ENCODE measurements around the gene MAL.

The MAL gene

DNA sequence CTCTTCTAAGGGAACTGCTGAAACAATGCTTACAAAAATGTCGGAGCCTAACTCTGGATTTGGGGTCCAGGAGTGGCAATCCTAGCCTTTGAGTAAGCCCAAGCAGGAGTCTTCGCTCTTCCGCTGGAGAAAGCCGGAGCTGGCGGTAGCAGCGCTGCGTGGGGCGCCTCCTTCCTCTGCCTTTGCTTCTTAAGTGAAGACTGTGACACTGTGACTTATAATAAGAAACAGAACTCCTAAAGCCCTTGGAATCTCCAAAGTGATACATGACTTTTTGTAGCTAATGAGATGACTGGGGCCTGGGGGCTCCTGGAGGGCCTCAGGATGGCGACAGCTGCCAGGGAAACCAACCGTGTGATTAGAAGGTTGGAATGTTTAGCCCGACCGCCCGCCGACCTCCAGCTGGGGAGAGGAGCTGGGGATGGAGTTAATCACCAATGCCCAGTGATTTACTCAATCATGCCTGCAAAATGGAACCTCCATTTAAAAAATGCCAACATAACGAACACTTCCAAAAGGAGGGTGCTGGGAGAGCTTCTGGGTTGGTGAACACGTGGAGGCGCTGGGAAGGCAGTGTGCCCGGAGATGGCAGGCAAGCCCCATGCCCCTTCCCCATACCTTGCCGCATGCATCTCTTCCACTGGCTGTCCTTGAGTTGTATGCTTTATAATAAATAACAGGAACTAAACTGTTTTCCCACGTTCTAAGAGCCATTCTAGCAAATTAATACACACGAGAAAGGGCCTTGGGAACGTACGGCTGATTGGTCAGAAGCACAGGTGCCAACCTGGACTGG is 29.0 kb upstream of the MAL start:
- H3K27ac ChIP-seq (ENCODE audit: insufficient read depth, low read depth, low read length, poor library complexity, severe bottlenecking) = peak overlapping the region; percentile 38
- WGBS, 2 experiments = 75 to 78% methylated on average over 23 of the region's 23 CpGs
- peaks cover 25% of the 10 kb centered on the region for H3K4me1 ChIP-seq (ENCODE audit: control insufficient read depth, insufficient read depth, low read length)
- H3K4me3 ChIP-seq (ENCODE audit: insufficient read depth, low read depth, low read length) = no peak overlapping the region
- no peaks in the 10 kb centered on the region for H3K36me3 ChIP-seq (ENCODE audit: control insufficient read depth, insufficient read depth, low read length)
- peaks cover 5% of the 10 kb centered on the region for H3K27me3 ChIP-seq (ENCODE audit: control insufficient read depth, insufficient read depth, low read length, poor library complexity, severe bottlenecking)
- no peaks in the 10 kb centered on the region for H3K9me3 ChIP-seq (ENCODE audit: control insufficient read depth, low read length)

DNA sequence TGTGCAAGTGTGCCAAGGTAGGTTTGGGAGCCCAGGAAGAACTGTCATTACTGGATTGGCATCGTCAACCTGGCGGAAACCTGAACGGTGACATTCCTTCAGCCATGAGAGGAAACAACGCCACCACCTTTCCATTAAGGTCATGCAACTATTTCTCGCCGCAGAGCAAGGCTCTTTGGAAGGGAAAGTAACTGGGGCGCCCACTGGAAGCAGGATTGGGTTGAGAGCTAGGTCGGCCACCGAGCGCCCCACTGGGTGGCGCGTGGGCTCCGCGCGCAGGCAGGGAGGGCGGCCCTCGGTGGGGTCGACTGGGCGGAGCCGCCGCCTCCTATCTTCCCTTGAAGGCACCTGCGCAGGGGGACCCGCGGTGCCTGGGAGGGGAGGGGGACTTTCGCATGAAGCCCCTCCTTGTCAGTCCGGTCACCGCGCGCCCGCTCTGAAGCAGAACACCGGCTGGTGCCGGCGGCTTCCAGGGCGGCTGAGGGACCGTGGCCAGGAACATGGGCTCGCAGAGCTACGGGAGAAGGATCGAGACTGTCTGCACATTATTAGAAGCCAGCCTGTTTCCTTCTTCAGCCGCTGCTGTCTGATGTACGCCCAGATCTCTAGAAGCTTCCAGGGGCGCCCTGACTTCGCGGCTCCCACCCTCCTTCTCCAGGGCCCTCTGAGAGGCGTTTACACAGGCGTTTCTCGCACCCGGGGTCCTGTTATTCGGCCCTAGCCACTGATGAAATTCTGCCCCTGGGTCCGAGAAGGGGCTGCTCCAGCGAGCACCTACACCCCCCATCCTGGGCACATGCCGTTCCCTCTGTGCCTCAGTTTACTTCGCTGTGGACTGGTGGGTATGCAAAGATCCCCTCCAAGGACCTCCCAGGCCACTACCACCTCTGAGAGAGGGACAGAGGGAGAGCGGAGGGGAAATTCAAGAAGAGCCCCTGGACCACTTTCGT is 27.3 kb upstream of the MAL start:
- Histone ChIP-seq H3K4me1 (ENCODE audit: control insufficient read depth, insufficient read depth, low read length) (peaks cover 25% of the 10 kb centered on the region), H3K27ac (ENCODE audit: insufficient read depth, low read depth, low read length, poor library complexity, severe bottlenecking) (no peak overlapping the region), H3K36me3 (ENCODE audit: control insufficient read depth, insufficient read depth, low read length) (no peaks in the 10 kb centered on the region), H3K9me3 (ENCODE audit: control insufficient read depth, low read length) (no peaks in the 10 kb centered on the region), H3K4me3 (ENCODE audit: insufficient read depth, low read depth, low read length) (no peak overlapping the region), H3K27me3 (ENCODE audit: control insufficient read depth, insufficient read depth, low read length, poor library complexity, severe bottlenecking) (peaks cover 5% of the 10 kb centered on the region)
- 72 to 77% methylated on average over 54 of the region's 54 CpGs for WGBS, 2 experiments

DNA sequence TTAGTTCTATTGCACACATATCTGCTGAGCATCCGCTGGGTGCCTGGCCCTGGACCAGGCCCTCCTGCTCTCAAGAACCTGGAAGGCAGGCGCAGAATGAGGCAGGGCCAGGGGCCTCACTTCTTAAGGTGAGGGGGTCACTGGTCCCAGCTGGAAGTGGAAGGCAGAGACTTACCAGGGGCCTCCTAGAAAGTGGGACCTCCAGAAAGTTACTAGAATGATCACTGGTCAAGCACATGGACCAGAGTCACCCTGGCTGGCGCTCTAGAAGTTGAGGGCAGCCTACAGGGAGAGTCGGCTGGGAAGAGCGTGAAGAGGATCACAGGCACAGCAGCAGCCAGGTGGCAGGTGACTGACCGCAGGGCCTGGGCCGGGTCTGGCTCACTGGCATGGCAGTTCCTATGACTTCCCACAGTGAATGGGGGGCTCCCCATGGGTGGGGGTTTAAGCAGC is 26.1 kb upstream of the MAL start:
- H3K36me3 ChIP-seq (ENCODE audit: control insufficient read depth, insufficient read depth, low read length) = no peaks in the 10 kb centered on the region
- no peaks in the 10 kb centered on the region for H3K9me3 ChIP-seq (ENCODE audit: control insufficient read depth, low read length)
- H3K27me3 ChIP-seq (ENCODE audit: control insufficient read depth, insufficient read depth, low read length, poor library complexity, severe bottlenecking) = peaks cover 5% of the 10 kb centered on the region
- H3K4me1 ChIP-seq (ENCODE audit: control insufficient read depth, insufficient read depth, low read length) = peaks cover 28% of the 10 kb centered on the region
- no peak overlapping the region for H3K27ac ChIP-seq (ENCODE audit: insufficient read depth, low read depth, low read length, poor library complexity, severe bottlenecking)
- 94% methylated on average over 7 of the region's 7 CpGs for WGBS, 2 experiments
- no peak overlapping the region for H3K4me3 ChIP-seq (ENCODE audit: insufficient read depth, low read depth, low read length)

DNA sequence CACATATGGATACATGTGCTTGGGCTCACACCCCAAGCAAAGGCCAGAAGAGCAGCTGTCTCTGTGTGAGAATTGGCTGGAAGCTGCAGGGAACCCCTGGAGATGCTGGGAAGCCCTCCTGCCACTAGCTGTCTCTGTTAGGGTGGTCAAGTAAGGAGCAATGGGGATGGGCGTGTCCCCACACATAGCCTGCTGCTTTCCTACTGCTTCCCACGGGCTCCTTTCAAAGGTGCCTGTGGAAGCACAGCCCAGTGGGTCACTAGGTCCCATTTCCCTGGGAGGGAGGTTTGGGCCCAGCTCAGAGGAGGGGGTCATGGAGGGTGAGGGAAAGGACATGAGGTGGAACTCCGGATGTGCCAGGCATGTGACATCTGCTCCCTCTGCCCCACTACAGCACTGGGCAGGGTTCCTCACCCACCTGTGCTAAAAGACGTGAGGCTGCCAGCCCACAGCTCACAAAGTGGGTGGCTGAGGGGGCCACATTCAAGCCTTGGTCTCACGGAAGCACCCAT is 24.4 kb upstream of the MAL start:
- Histone ChIP-seq H3K27me3 (ENCODE audit: control insufficient read depth, insufficient read depth, low read length, poor library complexity, severe bottlenecking) (peaks cover 5% of the 10 kb centered on the region), H3K27ac (ENCODE audit: insufficient read depth, low read depth, low read length, poor library complexity, severe bottlenecking) (no peak overlapping the region), H3K4me1 (ENCODE audit: control insufficient read depth, insufficient read depth, low read length) (peaks cover 27% of the 10 kb centered on the region), H3K9me3 (ENCODE audit: control insufficient read depth, low read length) (no peaks in the 10 kb centered on the region), H3K4me3 (ENCODE audit: insufficient read depth, low read depth, low read length) (no peak overlapping the region), H3K36me3 (ENCODE audit: control insufficient read depth, insufficient read depth, low read length) (no peaks in the 10 kb centered on the region)
- WGBS, 2 experiments = 85 to 92% methylated on average over 5 of the region's 5 CpGs

DNA sequence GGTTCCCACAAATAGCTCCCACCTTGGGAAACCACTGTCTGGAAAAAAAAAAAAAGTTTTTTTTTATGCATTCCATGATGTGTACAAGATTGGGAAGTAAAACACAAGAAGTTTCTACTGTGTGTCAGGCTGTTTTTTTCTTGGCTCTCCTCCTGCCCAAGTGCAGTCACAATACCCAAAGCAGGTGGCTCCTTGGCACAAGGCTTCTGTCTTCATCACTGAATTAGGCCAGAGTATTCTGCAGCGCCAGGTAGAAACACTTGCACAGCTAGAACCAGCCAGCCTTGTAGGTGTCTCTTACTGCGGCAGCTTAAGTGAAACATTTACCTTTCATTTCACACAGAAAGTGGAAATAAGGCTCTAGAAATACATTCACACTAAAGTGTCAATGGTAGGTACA is 23.8 kb upstream of the MAL start:
- WGBS, 2 experiments = 91 to 98% methylated on average over 2 of the region's 2 CpGs
- H3K27me3 ChIP-seq (ENCODE audit: control insufficient read depth, insufficient read depth, low read length, poor library complexity, severe bottlenecking) = peaks cover 5% of the 10 kb centered on the region
- no peaks in the 10 kb centered on the region for H3K9me3 ChIP-seq (ENCODE audit: control insufficient read depth, low read length)
- no peak overlapping the region for H3K27ac ChIP-seq (ENCODE audit: insufficient read depth, low read depth, low read length, poor library complexity, severe bottlenecking)
- peaks cover 23% of the 10 kb centered on the region for H3K4me1 ChIP-seq (ENCODE audit: control insufficient read depth, insufficient read depth, low read length)
- no peak overlapping the region for H3K4me3 ChIP-seq (ENCODE audit: insufficient read depth, low read depth, low read length)
- H3K36me3 ChIP-seq (ENCODE audit: control insufficient read depth, insufficient read depth, low read length) = no peaks in the 10 kb centered on the region

DNA sequence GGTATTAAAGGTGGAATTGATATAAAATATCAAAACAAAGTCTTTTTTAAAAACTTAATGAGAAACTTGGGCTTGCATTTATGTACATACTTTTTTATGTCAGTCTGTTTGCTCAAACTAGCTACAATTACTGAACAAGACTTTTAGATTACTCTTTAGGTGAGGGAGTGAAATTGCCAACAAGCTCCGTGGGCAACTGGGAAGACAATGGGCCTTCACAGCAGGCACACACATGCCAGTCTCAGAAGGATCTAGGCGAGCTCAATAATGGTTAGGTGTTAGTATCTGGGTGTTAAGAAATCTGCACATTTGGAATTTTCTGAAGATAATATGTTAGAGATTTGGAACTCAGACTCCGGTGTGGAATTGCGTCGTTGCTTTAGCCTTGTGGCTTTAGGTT is 23.0 kb upstream of the MAL start:
- Histone ChIP-seq H3K36me3 (ENCODE audit: control insufficient read depth, insufficient read depth, low read length) (no peaks in the 10 kb centered on the region), H3K27me3 (ENCODE audit: control insufficient read depth, insufficient read depth, low read length, poor library complexity, severe bottlenecking) (peaks cover 5% of the 10 kb centered on the region), H3K27ac (ENCODE audit: insufficient read depth, low read depth, low read length, poor library complexity, severe bottlenecking) (no peak overlapping the region), H3K9me3 (ENCODE audit: control insufficient read depth, low read length) (no peaks in the 10 kb centered on the region), H3K4me1 (ENCODE audit: control insufficient read depth, insufficient read depth, low read length) (peaks cover 17% of the 10 kb centered on the region), H3K4me3 (ENCODE audit: insufficient read depth, low read depth, low read length) (no peak overlapping the region)
- 71 to 77% methylated on average over 5 of the region's 5 CpGs for WGBS, 2 experiments

DNA sequence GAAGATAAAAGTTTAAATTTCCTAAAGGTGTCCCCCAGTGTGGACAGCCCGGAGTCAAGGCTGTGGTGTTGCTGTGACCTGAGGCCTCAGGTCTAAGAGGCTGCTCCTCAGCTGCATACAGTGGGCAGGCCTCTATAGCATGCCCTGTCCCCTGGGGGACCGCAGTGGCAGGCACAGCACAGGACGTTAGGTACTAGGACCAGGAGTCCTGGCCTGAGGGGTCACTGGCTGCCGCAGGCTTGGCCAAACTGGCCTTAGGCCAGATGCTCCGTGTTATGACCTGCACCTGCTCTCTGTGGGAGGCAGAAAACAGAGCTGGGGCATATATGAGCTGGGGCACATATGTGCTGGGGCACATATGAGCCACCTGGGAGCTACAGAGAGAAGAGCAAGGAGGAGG is 21.2 kb upstream of the MAL start:
- no peaks in the 10 kb centered on the region for H3K9me3 ChIP-seq (ENCODE audit: control insufficient read depth, low read length)
- no peak overlapping the region for H3K27ac ChIP-seq (ENCODE audit: insufficient read depth, low read depth, low read length, poor library complexity, severe bottlenecking)

DNA sequence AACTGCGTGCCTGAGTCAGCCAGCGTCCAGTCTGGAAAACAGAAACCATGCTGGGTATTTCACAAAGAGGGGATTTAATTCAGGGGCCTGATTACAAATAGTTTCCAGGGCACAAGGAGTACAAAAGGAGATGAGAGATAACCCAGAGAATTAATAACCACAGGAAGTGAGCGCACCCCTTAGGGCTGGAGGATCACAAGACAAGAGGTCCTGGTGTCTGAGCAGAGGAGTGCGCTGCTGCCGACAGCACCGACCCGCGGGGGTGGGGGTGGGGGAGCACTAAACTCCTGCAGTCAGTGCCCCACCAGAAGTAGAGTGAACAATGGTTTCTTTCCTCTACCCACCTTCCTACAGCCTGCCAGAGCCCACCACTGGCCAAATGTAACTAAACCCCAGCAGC is 20.8 kb upstream of the MAL start:
- 42 to 54% methylated on average over 8 of the region's 8 CpGs for whole genome bisulfite sequencing, 2 experiments
- H3K9me3 ChIP-seq (ENCODE audit: control insufficient read depth, low read length) = no peaks in the 10 kb centered on the region
- no peaks in the 10 kb centered on the region for H3K27me3 ChIP-seq (ENCODE audit: control insufficient read depth, insufficient read depth, low read length, poor library complexity, severe bottlenecking)
- no peaks in the 10 kb centered on the region for H3K36me3 ChIP-seq (ENCODE audit: control insufficient read depth, insufficient read depth, low read length)
- H3K27ac ChIP-seq (ENCODE audit: insufficient read depth, low read depth, low read length, poor library complexity, severe bottlenecking) = no peak overlapping the region
- peaks cover 27% of the 10 kb centered on the region for H3K4me1 ChIP-seq (ENCODE audit: control insufficient read depth, insufficient read depth, low read length)
- H3K4me3 ChIP-seq (ENCODE audit: insufficient read depth, low read depth, low read length) = no peak overlapping the region

More for the DNA sequence above, 21.2 kb upstream of the MAL start:
- H3K4me3 ChIP-seq (ENCODE audit: insufficient read depth, low read depth, low read length) = no peak overlapping the region
- no peaks in the 10 kb centered on the region for H3K27me3 ChIP-seq (ENCODE audit: control insufficient read depth, insufficient read depth, low read length, poor library complexity, severe bottlenecking)
- no peaks in the 10 kb centered on the region for H3K36me3 ChIP-seq (ENCODE audit: control insufficient read depth, insufficient read depth, low read length)
- WGBS, 2 experiments = 85 to 86% methylated on average over 5 of the region's 5 CpGs
- peaks cover 27% of the 10 kb centered on the region for H3K4me1 ChIP-seq (ENCODE audit: control insufficient read depth, insufficient read depth, low read length)

DNA sequence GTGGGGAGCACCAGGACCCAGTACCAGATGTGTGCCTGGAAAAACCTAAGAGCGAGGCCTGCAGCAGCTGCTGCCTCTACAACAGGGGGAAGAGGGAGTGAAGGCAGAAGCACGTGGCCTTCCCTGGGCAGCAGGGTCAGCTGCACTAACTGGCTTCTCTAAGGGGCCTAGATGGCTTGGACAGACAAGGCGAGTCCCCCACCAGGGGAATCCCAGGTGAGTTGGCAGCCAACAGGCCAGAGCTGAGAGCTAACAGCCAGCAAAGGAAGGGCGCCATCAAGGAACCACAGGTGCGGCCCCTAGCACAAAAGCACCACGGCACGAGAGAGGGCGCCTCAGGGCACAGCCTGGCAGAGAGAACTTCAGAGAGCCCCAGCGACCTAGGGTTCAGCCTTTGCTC is 19.8 kb upstream of the MAL start:
- H3K36me3 ChIP-seq (ENCODE audit: control insufficient read depth, insufficient read depth, low read length) = no peaks in the 10 kb centered on the region
- no peak overlapping the region for H3K27ac ChIP-seq (ENCODE audit: insufficient read depth, low read depth, low read length, poor library complexity, severe bottlenecking)
- H3K9me3 ChIP-seq (ENCODE audit: control insufficient read depth, low read length) = no peaks in the 10 kb centered on the region
- 90% methylated on average over 9 of the region's 9 CpGs for WGBS, 2 experiments
- H3K4me3 ChIP-seq (ENCODE audit: insufficient read depth, low read depth, low read length) = no peak overlapping the region
- no peaks in the 10 kb centered on the region for H3K27me3 ChIP-seq (ENCODE audit: control insufficient read depth, insufficient read depth, low read length, poor library complexity, severe bottlenecking)
- peaks cover 27% of the 10 kb centered on the region for H3K4me1 ChIP-seq (ENCODE audit: control insufficient read depth, insufficient read depth, low read length)

DNA sequence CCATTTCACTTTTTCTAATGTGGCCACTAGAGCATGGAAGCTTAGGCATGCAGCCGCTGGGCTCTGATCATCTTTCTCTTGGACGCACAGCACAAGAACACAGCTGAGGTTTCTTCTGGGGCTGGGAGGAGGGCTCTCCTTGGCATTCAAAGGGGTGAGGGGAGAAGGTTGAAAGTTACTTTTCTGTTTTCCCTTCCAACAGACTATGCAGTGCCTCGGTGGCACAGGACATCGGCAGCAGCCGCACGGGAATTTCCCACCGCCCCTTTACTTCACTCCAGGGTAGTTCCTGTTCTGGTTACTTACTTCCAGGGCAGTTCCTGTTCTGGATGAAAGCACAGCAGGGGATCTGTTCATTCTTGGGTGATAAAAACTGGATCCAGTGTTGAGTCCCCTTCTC is 18.9 kb upstream of the MAL start:
- Histone ChIP-seq H3K27ac (ENCODE audit: insufficient read depth, low read depth, low read length, poor library complexity, severe bottlenecking) (no peak overlapping the region), H3K4me3 (ENCODE audit: insufficient read depth, low read depth, low read length) (no peak overlapping the region), H3K36me3 (ENCODE audit: control insufficient read depth, insufficient read depth, low read length) (no peaks in the 10 kb centered on the region), H3K27me3 (ENCODE audit: control insufficient read depth, insufficient read depth, low read length, poor library complexity, severe bottlenecking) (no peaks in the 10 kb centered on the region), H3K4me1 (ENCODE audit: control insufficient read depth, insufficient read depth, low read length) (peaks cover 27% of the 10 kb centered on the region), H3K9me3 (ENCODE audit: control insufficient read depth, low read length) (no peaks in the 10 kb centered on the region)
- WGBS, 2 experiments = 88 to 94% methylated on average over 7 of the region's 7 CpGs
